PFSK-1 (cell line): Measurements from ENCODE around the gene EPB41L4B.

Experiments used
- FOXP2 ChIP-seq: optimal IDR thresholded peaks from 2 replicates; pipeline ENCODE3; 2011; ENCODE audit warnings: borderline replicate concordance, control low read depth, inconsistent platforms; ENCODE audit not compliant: insufficient read depth; ENCODE audit errors: extremely low read length, extremely low read depth
- POLR2AphosphoS5 ChIP-seq: IDR thresholded peaks from 2 replicates; pipeline ENCODE4 v1.6.1; 2012; ENCODE audit warnings: low read depth, mild to moderate bottlenecking, control low read depth, low read length, moderate library complexity
- SIN3A ChIP-seq: IDR thresholded peaks from 2 replicates; pipeline ENCODE4 v1.6.1; 2012; ENCODE audit warnings: mild to moderate bottlenecking, low read length, moderate library complexity, borderline replicate concordance; ENCODE audit not compliant: insufficient read depth
- TAF1 ChIP-seq: IDR thresholded peaks from 2 replicates; pipeline ENCODE4 v1.6.1; 2012; ENCODE audit warnings: low read length, control low read depth, borderline replicate concordance; ENCODE audit not compliant: insufficient read depth
- TF ChIP-seq, protein P1 (sequence below), 2 experiments: IDR thresholded peaks; 2 replicates each; pipeline versions ENCODE4 v1.6.1 to v1.8.0; 2011 to 2012; ENCODE audit warnings: low read depth in 2 of 2, low read length in 2 of 2, control low read depth in 1 of 2, inconsistent platforms in 1 of 2, mild to moderate bottlenecking in 1 of 2, moderate library complexity in 1 of 2; ENCODE audit not compliant: insufficient read depth in 1 of 2

EPB41L4B gene

GRCh38 chr9:109278848-109279247 is 42.0 kb downstream of the EPB41L4B start:
- TF ChIP-seq POLR2AphosphoS5, result no peak
- no peak for TF ChIP-seq SIN3A
- TF ChIP-seq, protein P1, sequence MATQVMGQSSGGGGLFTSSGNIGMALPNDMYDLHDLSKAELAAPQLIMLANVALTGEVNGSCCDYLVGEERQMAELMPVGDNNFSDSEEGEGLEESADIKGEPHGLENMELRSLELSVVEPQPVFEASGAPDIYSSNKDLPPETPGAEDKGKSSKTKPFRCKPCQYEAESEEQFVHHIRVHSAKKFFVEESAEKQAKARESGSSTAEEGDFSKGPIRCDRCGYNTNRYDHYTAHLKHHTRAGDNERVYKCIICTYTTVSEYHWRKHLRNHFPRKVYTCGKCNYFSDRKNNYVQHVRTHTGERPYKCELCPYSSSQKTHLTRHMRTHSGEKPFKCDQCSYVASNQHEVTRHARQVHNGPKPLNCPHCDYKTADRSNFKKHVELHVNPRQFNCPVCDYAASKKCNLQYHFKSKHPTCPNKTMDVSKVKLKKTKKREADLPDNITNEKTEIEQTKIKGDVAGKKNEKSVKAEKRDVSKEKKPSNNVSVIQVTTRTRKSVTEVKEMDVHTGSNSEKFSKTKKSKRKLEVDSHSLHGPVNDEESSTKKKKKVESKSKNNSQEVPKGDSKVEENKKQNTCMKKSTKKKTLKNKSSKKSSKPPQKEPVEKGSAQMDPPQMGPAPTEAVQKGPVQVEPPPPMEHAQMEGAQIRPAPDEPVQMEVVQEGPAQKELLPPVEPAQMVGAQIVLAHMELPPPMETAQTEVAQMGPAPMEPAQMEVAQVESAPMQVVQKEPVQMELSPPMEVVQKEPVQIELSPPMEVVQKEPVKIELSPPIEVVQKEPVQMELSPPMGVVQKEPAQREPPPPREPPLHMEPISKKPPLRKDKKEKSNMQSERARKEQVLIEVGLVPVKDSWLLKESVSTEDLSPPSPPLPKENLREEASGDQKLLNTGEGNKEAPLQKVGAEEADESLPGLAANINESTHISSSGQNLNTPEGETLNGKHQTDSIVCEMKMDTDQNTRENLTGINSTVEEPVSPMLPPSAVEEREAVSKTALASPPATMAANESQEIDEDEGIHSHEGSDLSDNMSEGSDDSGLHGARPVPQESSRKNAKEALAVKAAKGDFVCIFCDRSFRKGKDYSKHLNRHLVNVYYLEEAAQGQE (IDR thresholded peaks at IDR 0.05; ENCODE audit: insufficient read depth in 1 of 2, low read depth in 2 of 2, low read length in 2 of 2), result no peak
- no peak for TF ChIP-seq FOXP2
- no peak for TF ChIP-seq TAF1

DNA sequence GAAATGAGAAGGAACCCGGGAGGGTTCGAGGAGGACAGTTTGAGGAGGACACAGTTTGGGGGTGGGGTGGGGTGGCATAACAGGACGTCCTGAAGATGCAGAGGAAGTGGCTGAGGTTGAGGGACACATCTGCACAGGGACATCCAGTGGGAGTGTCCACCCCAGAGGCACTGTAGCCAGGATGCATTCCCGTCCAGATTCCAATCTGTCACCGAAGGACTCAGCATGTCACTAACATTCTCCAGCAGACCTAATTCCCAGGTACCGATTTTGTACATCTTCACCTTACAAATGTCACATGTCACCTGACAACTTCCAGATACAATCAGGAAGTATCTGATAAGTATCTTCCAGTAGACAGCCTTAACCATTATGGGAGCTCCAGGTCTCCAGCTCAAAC is 42.6 kb downstream of the EPB41L4B start:
- TF ChIP-seq POLR2AphosphoS5 (no peak), TAF1 (no peak)

- no peak for TF ChIP-seq POLR2AphosphoS5
- no peak for TF ChIP-seq TAF1
- TF ChIP-seq, protein P1 (IDR thresholded peaks at IDR 0.05; ENCODE audit: insufficient read depth in 1 of 2, low read depth in 2 of 2, low read length in 2 of 2), result no peak
- no peak for TF ChIP-seq SIN3A
- no peak for TF ChIP-seq FOXP2
Observed at GRCh38 chr9:109277451-109277850, 43.4 kb downstream of the EPB41L4B start.

- TF ChIP-seq TAF1 (no peak), FOXP2 (no peak), POLR2AphosphoS5 (no peak), SIN3A (no peak)
- TF ChIP-seq, protein P1 (IDR thresholded peaks at IDR 0.05; ENCODE audit: insufficient read depth in 1 of 2, low read depth in 2 of 2, low read length in 2 of 2), result no peak
Observed at GRCh38 chr9:109276469-109277440, 44.1 kb downstream of the EPB41L4B start.

DNA sequence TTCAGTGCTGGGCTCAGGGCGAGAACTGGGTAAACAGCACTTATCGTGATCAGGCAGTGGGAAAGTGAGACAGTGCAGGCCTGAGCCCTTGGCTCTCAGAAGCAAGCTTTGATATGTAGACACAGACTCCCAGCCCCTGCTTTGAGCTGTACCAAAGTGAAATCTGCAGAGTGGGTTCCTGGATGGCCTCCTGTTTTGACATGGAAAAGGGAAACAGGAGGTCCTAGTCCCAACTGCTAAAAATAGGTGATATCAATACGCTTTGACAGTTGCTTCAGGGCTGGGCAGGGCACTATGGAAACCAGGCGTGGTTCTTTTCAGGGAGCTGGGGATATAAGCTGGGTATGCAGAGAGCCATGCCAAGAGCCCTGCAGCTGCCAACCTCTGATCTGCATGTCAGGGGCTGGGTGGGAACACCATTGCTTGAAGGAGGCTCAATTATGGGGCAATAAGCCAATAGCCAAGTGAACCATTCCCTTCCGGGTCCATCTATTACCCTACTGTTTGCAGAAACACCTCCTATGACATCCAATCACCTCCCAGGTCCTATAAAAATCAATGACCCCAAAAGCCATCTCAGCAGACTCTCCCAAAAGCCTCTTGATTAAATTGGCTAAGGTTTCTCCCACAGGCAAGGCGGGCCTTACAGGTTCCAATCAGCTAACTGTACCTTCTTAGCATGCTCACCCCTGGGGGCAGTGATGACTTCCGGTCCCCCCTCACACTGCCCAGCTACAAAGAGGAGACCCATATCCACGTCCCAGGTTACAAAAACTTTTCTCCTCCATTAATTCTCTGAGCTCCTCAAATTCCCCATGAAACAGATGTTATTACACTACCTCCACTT is 45.8 kb downstream of the EPB41L4B start:
- TF ChIP-seq FOXP2 (no peak), SIN3A (no peak), POLR2AphosphoS5 (no peak), TAF1 (no peak)
- TF ChIP-seq, protein P1 (IDR thresholded peaks at IDR 0.05; ENCODE audit: insufficient read depth in 1 of 2, low read depth in 2 of 2, low read length in 2 of 2), result no peak
